HG02623 (cell line): Measurements from ENCODE around the gene CFAP58.
"Not testable (repeated sequence)": the region's sequence is repeated elsewhere in the genome, so short reads cannot be mapped to it uniquely, and the experiment has no call there.

ENCODE experiments used
- ATAC-seq: cut with Tn5 transposase; IDR thresholded peaks from one replicate; pipeline ENCODE4 v1.9.1; 2021; ENCODE audit warnings: moderate library complexity; ENCODE audit not compliant: unreplicated experiment

Gene CFAP58

DNA sequence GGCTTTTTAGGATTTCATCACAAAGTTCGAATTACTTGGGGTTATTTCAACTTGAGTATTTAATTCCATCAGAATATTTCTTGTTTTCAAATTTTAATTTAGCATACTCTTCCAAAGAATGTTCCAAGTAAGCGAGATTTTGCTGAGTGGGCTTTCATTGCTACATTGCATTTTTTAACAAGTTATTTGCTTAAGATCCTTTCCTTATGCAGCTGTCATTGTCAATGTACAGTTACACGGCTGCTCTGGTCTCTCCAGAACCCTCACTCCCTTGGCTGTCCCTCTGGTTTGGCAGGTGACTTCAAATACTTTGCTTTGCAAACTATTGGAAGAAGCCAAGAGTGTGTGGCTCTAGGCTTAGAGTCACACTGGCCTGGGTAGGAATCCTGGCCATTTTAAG lies 80.0 kb downstream of the CFAP58 start:
- ATAC-seq, result no peak

GRCh38 chr10:104434601-104435000 lies 81.0 kb downstream of the CFAP58 start:
- no peak for ATAC-seq

GRCh38 chr10:104435822-104436221 lies 82.2 kb downstream of the CFAP58 start:
- no peak for ATAC-seq

- no peak for ATAC-seq
Observed at GRCh38 chr10:104437226-104437625, 83.6 kb downstream of the CFAP58 start.

GRCh38 chr10:104440221-104440620 lies 86.6 kb downstream of the CFAP58 start:
- ATAC-seq, result no peak

- ATAC-seq, result no peak
Observed at GRCh38 chr10:104441329-104442000, 87.8 kb downstream of the CFAP58 start.

DNA sequence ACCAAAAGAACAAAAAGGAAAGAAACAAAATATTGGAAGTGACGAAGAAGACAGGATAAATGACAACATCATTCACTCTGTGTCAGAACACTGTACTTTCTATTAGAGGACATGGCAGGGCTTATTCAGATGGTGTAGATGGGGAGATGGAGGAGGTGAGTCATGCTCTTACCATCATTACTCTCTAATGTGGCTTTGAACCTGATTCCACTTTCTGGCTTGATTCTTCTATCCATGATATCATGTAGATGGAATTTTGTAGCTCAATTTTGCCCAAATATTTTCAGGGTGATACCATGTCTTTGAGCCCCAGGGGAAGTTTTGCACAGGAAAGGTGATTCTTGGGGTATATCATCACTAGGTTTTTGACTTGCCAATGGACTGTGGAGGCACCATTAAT lies 91.7 kb downstream of the CFAP58 start:
- no peak for ATAC-seq

DNA sequence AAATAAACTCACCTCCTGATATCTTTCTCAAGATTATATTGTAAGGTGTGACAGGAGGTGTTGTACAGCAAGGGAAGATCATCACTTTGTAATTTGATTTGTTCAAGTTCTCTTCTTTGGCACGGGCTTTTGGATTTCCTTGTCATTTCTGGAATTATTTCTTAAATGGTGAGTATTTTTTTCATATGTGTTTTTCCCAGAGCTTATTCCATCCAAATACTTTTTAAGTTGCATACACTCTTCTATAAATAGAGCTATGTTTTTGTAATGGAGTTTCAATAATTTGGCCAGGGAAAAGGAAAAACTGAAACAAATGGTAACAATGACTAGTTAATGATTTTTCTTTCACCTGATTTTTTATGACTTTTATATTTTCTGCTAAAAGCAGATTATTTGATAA lies 92.5 kb downstream of the CFAP58 start:
- no peak for ATAC-seq

DNA sequence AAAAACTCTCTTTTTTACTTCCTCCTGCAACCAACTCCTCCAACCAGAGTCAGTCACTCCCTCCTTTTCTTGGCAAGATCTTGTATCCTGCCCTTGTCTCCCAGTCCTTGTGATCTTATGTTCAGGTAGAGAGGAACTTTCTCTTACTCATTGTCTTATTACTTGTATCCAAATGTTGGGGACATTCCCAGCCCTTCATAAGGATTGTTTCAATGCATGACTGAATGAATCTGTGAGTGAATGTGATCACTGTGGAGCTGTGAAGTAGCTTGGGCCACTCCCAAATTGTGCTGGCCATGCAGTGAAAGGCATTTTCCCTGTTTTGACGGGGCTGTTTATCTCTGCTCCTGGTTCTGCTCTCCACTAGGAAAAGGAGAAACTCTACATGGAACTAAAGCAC lies 93.7 kb downstream of the CFAP58 start:
- ATAC-seq, result no peak

DNA sequence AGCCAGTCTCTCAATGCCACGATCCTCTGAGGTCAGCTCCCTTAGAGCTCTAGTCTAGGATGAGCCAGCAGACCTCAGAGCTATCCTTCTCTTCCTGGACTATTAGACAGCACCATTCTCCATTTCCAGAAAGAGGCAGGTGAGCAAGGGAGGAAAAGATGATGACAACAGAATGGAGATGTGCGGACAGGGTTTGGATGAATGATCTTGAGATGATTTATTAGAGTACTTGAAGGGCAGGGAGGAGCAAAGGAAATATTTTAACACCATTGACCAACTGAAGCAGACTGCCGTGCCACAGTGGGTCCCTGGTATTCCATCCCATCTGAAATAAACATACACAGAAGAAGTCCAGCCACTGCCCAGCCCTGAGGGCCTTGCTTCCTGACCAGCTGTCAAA lies 94.3 kb downstream of the CFAP58 start:
- ATAC-seq, result no peak

DNA sequence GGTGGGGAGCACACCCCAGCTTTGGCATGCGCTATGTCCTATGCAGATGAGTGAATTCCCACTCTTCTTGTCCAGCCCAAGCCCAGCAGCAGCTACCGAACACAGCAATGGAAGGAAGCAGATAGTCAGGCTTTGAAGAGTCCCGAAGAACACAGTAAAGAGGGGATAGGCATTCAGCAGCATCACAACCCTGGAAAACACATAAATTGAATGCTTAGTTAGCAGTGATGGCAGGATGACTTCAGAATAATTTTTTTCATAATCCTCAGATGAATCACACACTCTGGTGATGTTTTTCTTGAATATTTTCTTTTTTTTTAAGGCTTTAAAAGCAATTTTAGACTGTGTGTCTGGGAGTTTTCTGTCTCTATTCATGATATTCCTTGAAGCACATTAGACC lies 95.8 kb downstream of the CFAP58 start:
- ATAC-seq, result no peak

DNA sequence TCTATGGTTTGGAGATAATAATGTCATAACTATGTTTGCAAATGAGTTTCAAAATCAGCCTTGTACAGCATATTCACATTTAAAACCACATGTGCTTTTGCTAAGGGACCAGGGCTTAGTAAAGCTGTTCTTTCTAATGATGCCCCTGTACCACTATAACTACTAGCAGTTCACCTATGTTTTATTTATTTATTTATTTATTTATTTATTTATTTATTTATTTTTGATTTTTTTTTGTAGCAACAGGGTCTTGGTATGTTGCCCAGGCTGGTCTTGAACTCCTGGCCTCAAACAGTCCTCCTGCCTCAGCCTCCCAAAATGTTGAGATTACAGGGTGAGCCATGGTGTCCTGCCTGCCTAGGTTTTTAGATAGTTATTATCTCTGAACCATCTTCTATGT lies 96.9 kb downstream of the CFAP58 start:
- ATAC-seq, result no peak

DNA sequence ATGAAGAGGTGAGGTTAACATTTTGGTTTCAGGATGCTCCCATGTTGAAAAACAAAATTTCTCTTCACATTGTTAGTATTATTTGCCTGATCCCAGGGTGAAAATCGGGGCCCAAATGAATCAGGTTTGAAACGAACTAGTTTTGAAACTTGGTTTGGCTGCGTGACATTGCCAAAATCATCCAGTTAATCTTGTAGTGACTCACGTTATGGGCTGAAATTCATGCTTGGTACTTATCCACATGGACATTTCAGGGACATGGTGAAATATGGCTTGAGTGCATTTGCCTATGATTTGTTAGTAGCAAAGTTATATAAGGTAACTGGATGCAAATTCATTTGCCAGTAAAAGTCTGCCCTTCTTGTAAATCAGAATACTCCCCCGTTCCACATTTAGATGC lies 97.3 kb downstream of the CFAP58 start:
- ATAC-seq, result no peak

DNA sequence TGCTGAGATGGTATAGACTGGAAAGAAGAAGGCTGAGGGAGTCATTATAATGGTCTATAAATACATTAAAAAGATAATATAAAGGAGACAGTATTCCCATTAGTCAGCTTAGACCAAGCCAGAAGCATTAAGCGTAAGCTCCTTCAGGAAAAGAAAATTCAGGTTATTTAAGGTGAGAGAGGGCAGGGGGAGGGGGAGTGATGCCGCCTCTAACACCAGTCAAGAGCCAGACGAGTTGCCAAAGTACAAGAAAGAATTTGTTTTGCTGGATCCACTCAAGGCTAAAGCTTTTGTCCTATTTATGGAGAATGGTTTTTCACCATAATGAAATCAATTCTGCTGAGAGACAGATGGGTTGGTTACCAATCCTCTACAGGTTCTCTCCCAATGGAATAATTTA lies 99.3 kb downstream of the CFAP58 start:
- ATAC-seq, result no peak

GRCh38 chr10:104456802-104457542 lies 103.3 kb downstream of the CFAP58 start:
- ATAC-seq, result no peak

DNA sequence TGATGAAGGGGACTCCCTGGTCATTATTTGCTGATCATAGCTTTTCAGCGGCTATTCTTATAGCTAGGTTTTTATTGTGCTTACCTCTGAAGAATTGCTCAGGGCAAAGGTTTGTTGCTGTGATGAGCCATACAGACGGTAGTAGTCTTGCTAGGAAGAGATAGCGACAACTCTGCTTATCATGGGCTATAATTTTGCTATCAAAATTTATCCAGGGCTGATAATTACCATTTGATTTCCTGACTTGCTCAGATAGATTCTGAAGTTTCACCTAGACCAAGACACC lies 103.9 kb downstream of the CFAP58 start:
- no peak for ATAC-seq

DNA sequence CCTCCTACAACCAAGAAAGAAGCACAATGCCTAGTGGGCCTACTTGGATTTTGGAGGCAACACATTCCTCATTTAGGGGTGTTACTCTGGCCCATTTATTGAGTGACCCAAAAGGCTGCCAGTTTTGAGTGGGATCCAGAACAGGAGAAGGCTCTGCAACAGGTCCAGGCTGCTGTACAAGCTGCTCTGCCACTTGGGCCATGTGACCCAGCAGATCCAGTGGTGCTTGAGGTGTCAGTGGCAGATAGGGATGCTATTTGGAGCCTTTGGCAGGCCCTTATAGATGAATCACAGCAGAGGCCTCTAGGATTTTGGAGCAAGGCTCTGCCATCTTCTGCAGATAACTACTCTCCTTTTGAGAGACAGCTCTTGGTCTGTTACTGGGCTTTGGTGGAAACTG lies 111.9 kb downstream of the CFAP58 start:
- ATAC-seq, result not testable (repeated sequence)

- ATAC-seq, result not testable (repeated sequence)
Observed at GRCh38 chr10:104468818-104469217, 115.2 kb downstream of the CFAP58 start.

- no peak for ATAC-seq
Observed at GRCh38 chr10:104472505-104472904, 118.9 kb downstream of the CFAP58 start.

DNA sequence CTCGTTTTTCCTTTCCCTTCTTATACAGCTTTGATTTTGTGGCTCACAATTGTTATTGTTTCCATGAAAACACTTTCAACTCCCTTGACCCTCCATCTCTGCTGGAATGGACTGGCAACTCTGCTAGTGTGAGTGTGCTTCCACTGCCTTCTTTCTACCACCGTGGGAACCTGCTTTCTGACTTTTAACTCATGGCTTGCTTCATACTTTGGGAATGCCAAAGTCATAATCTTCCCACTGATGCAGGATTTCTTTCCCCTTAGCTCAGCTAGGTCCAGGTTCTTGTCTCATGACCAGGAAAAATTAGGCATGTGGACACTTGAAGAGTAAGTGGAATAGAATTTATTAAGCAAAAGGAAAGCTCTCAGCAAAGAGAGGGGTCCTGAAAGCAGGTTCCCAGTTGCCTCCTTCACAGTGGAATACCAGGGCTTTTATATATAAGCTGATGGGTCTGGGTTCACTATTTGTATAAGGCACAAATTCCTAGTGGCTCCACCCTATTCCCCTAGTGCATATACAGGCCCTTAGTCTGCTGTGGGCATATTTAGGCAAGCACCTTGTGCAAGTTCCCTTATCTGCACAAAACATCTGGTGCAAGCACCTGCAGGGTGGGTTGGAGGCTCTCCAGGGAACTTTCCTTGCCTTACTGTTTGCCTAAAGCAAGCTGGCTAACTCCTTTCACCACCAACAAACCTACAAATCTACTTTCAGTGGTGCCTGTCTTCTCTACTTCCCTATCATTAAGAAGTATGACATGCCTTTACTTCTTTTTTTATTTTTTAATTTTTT lies 119.5 kb downstream of the CFAP58 start:
- ATAC-seq, result no peak

- no peak for ATAC-seq
Observed at GRCh38 chr10:104478380-104478779, 124.7 kb downstream of the CFAP58 start.

DNA sequence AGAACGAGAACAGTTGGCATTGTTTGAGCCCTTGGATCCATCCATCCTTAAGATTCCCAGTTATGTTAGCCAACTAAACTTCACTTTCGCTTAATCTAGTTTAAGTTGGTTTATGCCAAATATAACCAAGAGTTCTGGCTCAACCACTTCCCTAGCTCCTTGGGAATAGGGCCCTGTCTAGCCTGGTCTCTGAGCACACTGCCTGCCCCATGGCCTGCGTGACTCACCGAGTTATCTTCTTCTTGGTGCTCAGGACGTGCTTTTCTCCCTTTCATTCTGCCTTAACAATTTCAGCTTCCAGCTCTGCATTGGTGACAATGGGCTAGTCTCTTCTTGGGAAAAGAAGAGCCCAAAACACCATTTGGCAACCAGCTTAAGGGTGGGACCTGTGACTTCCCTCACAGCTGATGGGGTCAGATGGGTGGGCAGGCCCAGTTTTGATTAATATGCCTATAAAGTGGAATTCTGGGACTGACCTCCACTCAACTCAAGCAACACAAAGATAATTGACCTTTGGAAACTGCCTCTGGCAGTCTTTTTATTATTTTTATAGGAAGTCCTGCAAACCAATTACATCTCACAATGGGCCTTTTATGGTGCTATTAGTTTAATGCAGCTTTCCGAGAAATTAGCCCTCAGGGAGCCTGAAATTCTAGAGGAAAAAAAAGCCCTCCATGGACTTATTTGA lies 126.4 kb downstream of the CFAP58 start:
- ATAC-seq, result no peak
